Breast epithelium (tissue), 4 donors: ENCODE measurements around the gene SRGAP2B. TPM values are rescaled to one million over a fixed set of nuclear protein-coding genes. Genes with fewer than 3 reads are reported as not detected.
"Not testable (repeated sequence)": the region's sequence is repeated elsewhere in the genome, so short reads cannot be mapped to it uniquely, and the experiment has no call there.

ENCODE experiments used
- DNase-seq, 2 donors: peaks; one replicate each; pipeline ENCODE4 v3.0.0-alpha.2; 2019; ENCODE audit warnings: low spot score in 2 of 2
- H3K27ac ChIP-seq, 2 donors: fragments of 200-600 bp; sonication (generic) in 1 of 2; one replicate each; pipeline ENCODE4 v1.5.1; 2016 to 2019; ENCODE audit warnings: mild to moderate bottlenecking in 1 of 2
- H3K27me3 ChIP-seq, 2 donors: fragments of 200-600 bp; sonication (generic) in 1 of 2; one replicate each; pipeline versions ENCODE4 v1.5.1 to v1.6.0; 2017 to 2019; ENCODE audit warnings: control low read depth in 1 of 2, mild to moderate bottlenecking in 1 of 2
- H3K36me3 ChIP-seq: fragments of 200-600 bp; one replicate; pipeline ENCODE4 v1.5.1; 2019
- H3K4me1 ChIP-seq, 2 donors: fragments of 200-600 bp; sonication (generic); one replicate each; pipeline ENCODE4 v1.5.1; 2016 to 2019; ENCODE audit warnings: control low read depth in 1 of 2
- H3K4me3 ChIP-seq, 3 donors: fragments of 200-600 bp; sonication (generic); 1 replicate in 2 of 3; 2 replicates in 1 of 3; pipeline ENCODE4 v1.5.1; 2016 to 2019; ENCODE audit warnings: mild to moderate bottlenecking in 3 of 3, moderate library complexity in 2 of 3
- H3K9me3 ChIP-seq, 2 donors: fragments of 200-600 bp; sonication (generic) in 1 of 2; one replicate each; pipeline ENCODE4 v1.5.1; 2016 to 2019; ENCODE audit warnings: control low read depth in 1 of 2
- intact Hi-C: fragments of 100-400 bp; cut with DNase I; formaldehyde crosslinking; loops from one replicate; pipeline ENCODE4 v1.15.1; 2023; ENCODE audit warnings: low total_unique reads
- total RNA-seq, 3 donors: library from RNA; depleted of rRNA; stranded (reverse); fragments of >200 nt; gene quantifications; one replicate each; pipeline ENCODE4 v1.1.0, GENCODE V29; 2016

The SRGAP2B gene
- total RNA-seq, 3 donors from 2014 or later = 12.0 to 21.8 (median 14.4) TPM

DNA sequence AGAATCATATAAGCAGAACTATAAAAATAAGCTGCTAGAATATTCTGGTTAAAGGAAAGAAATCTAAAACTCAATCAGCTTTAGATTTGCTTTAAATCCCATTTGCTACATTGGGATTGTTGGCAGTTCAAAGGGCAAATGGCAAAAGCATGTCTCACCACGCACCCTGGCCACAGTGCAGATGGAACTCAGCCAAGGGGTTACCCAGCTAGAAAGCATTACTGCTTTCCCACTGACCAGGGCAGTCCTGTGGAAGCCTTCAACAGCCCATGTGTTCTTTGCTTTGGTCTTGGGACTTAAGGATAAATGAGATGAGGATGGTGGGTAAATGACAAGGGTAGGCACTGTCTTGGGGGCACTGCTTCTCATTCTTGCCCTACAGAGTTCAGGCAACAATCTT is 163.6 kb downstream of the SRGAP2B start:
- H3K36me3 ChIP-seq, H3K4me3 ChIP-seq, DNase-seq, H3K27me3 ChIP-seq, intact Hi-C loops, H3K27ac ChIP-seq, H3K4me1 ChIP-seq, H3K9me3 ChIP-seq: not testable (repeated sequence)

DNA sequence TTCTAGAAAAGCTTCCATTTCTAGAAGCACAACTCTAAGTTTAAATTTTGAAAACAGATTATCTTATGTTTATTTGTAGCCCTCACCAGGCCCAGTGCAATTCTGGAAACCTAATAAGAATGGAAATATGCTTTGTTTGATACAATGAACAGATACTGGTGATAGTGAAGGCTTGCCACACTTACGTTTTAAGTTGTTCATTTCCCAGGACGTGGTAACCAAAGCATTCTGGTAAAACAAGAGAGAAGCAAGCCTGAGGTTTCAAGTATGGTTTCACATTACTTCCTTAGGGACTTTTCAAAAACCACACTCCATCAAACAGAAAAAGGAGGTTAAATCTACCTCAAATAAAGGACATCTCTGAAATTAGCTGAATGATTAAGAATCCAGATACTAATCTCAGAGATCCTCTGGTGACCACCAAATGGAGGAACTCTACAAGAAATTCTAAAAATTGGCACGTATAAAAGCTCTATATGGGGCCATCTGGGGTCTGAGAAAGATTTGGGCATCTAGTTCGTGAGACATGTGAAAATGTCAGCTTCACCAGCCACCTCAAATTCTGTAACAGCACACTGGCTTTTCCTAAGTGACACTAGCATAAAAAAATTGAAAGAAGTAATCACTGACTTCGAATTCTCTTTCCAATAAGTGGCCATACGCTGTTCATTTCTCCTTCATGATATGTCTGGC is 164.9 kb downstream of the SRGAP2B start:
- H3K4me3 ChIP-seq, intact Hi-C loops, H3K27ac ChIP-seq, H3K4me1 ChIP-seq, H3K9me3 ChIP-seq, H3K36me3 ChIP-seq, DNase-seq, H3K27me3 ChIP-seq: not testable (repeated sequence)

GRCh38 chr1:144927292-144927691 is 167.8 kb downstream of the SRGAP2B start:
- intact Hi-C loops, H3K27me3 ChIP-seq, H3K36me3 ChIP-seq, H3K27ac ChIP-seq, DNase-seq, H3K4me3 ChIP-seq, H3K9me3 ChIP-seq, H3K4me1 ChIP-seq: not testable (repeated sequence)

- H3K36me3 ChIP-seq, H3K4me1 ChIP-seq, intact Hi-C loops, DNase-seq, H3K4me3 ChIP-seq, H3K27ac ChIP-seq, H3K9me3 ChIP-seq, H3K27me3 ChIP-seq: not testable (repeated sequence)
These were observed 171.5 kb downstream of the SRGAP2B start for GRCh38 chr1:144923640-144924039.

- H3K27ac ChIP-seq, H3K4me1 ChIP-seq, H3K27me3 ChIP-seq, H3K36me3 ChIP-seq, H3K9me3 ChIP-seq, H3K4me3 ChIP-seq, intact Hi-C loops, DNase-seq: not testable (repeated sequence)
These were observed 172.3 kb downstream of the SRGAP2B start for GRCh38 chr1:144922785-144923184.

DNA sequence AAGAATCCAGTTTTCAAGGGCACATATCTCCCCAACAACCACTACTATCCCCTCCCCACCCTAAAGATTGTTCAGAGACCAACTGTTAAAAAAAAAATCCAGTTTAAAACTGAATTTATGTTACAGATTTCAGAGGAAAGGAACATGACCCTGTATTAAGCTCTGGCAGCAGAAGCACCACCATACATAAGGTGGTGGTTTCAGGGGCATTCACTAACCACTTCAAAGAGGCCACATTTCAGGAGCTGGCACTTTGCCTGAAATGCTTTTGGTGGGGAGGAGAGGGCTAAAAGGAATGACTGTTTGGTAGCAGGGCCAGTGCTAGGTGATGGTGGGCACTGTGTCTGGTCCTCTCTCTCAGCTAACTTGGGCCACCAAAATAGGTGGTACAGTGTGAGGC is 176.0 kb downstream of the SRGAP2B start:
- H3K27ac ChIP-seq, H3K9me3 ChIP-seq, H3K27me3 ChIP-seq, H3K4me3 ChIP-seq, H3K4me1 ChIP-seq, H3K36me3 ChIP-seq, intact Hi-C loops, DNase-seq: not testable (repeated sequence)

DNA sequence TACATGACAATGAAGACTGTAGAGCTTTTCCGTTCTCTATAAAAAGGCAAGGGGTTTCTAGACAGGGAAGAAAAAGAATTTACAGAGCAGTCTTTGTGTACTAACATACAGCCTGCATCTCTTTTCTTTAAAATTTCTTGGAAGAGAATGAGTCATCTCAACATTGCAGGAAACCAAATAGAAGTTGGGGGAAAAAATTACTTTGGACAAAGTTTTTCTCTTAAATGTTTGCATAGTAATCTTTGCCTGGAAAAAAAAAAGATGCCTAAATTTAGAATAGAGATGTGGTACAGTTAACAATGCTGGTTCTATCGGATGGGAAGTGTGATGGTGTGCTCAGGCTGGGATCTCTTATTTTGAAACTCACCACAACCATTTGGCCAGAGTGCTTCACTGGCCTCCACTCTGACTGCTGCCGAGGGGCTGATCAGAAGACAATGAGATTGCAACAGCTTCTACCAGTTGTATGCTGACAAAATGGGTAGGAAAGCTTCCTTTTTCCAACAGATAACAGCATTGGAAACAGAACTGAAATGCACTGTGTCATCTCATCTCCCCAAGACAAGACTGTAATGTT is 177.0 kb downstream of the SRGAP2B start:
- H3K27ac ChIP-seq, DNase-seq, H3K4me3 ChIP-seq, intact Hi-C loops, H3K9me3 ChIP-seq, H3K27me3 ChIP-seq, H3K36me3 ChIP-seq, H3K4me1 ChIP-seq: not testable (repeated sequence)

GRCh38 chr1:144917154-144918026 is 177.7 kb downstream of the SRGAP2B start:
- H3K4me3 ChIP-seq = not testable (repeated sequence)

GRCh38 chr1:144913977-144914734 is 181.0 kb downstream of the SRGAP2B start:
- H3K9me3 ChIP-seq, DNase-seq, H3K27me3 ChIP-seq, intact Hi-C loops, H3K4me1 ChIP-seq, H3K27ac ChIP-seq, H3K4me3 ChIP-seq, H3K36me3 ChIP-seq: not testable (repeated sequence)

More at GRCh38 chr1:144917154-144918026, 177.7 kb downstream of the SRGAP2B start:
- H3K4me1 ChIP-seq, H3K27ac ChIP-seq, H3K27me3 ChIP-seq, H3K36me3 ChIP-seq, DNase-seq, H3K9me3 ChIP-seq, intact Hi-C loops: not testable (repeated sequence)

DNA sequence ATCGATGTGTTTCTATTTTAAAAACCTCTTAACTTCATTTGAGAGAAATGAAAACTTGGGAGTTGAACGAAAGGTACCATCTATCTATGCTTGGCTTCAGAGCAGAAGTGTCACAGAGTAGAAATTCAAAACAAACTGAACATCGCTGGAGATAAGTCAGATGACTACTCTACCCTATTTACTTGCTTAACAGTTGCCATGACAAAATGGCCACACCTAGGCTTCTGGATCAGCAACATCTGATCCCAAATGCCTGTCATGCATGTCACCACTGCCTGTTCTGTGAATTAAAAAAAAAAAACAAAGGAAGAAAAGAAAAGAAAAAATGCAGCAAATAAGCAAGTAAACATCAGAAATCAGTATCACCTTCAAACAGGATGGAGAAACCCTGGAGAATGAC is 181.7 kb downstream of the SRGAP2B start:
- DNase-seq, H3K36me3 ChIP-seq, H3K27ac ChIP-seq, intact Hi-C loops, H3K4me3 ChIP-seq, H3K27me3 ChIP-seq, H3K4me1 ChIP-seq, H3K9me3 ChIP-seq: not testable (repeated sequence)

DNA sequence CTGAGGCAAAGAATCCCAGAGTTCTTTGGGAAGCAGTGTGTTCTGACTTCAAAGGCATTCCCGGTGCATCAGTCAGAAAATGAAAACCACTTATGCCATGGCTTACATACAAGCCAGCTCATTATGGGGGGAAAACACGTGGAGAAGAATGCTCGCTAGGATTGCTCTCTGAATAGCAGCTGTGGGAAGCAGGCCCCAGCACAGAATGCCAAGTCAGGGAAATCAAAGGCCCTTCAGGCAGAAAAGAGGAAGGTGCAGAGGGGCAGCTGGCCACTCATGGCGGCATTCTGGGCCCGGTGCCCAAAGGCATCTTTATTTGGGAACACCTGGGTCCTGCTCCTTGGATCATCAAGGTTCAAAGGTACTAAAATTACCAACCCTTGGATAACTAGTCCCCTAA is 184.4 kb downstream of the SRGAP2B start:
- intact Hi-C loops = not testable (repeated sequence)

GRCh38 chr1:144900841-144901240 is 194.3 kb downstream of the SRGAP2B start:
- H3K27ac ChIP-seq, H3K27me3 ChIP-seq, H3K36me3 ChIP-seq, H3K4me1 ChIP-seq, H3K4me3 ChIP-seq, DNase-seq, intact Hi-C loops, H3K9me3 ChIP-seq: not testable (repeated sequence)

More for the DNA sequence above, 184.4 kb downstream of the SRGAP2B start:
- not testable (repeated sequence) for H3K9me3 ChIP-seq, H3K4me3 ChIP-seq, H3K36me3 ChIP-seq, H3K27me3 ChIP-seq, DNase-seq, H3K4me1 ChIP-seq, H3K27ac ChIP-seq
